ENCODE data around the gene SULT1A2. TPM values are rescaled to one million over a fixed set of nuclear protein-coding genes. Genes with fewer than 3 reads are reported as not detected.

Gene SULT1A2
- polyA plus RNA-seq, 1 of the 3 experiments (the other 2 are of a cell fraction): 0.07 TPM

- ChIA-PET POLR2A (no interaction called here), CTCF (no interaction called here)
- peaks cover 0 to 6% of the 10 kb centered on the region in 2 experiments; a peak in 2 of 4 replicates for H3K4me1 ChIP-seq (ENCODE audit: control insufficient read depth in 1 of 2, insufficient read depth in 2 of 2, low read depth in 1 of 2, low read length in 1 of 2)
- no peak overlapping the region for H3K4me3 ChIP-seq (ENCODE audit: low read depth in 2 of 2, low read length in 1 of 2)
- H3F3A ChIP-seq (replicated peaks; ENCODE audit: insufficient read depth): no peaks in the 10 kb centered on the region
- no peaks in the 10 kb centered on the region for H3K27me3 ChIP-seq (ENCODE audit: insufficient read depth)
- H3K9me2 ChIP-seq: no peaks in the 10 kb centered on the region
- H3K9me3 ChIP-seq: no peaks in the 10 kb centered on the region
- H3K9ac ChIP-seq: no peak overlapping the region
- DNase-seq: no peak
- no peak overlapping the region for H3K27ac ChIP-seq (ENCODE audit: low read depth in 2 of 2, low read length in 1 of 2)
- peaks cover 0 to 6% of the 10 kb centered on the region in 2 experiments for H3K36me3 ChIP-seq (replicated peaks in 1 of 2; ENCODE audit: control insufficient read depth in 1 of 2, insufficient read depth in 2 of 2, low read length in 1 of 2)
- H3K79me2 ChIP-seq (ENCODE audit: insufficient read depth): peaks cover 13% of the 10 kb centered on the region
- TF ChIP-seq CHD2 (IDR thresholded peaks at IDR 0.05; ENCODE audit: low read length, partially characterized antibody) (no peak), FOXJ3 (CRISPR knock-in tag; IDR thresholded peaks at IDR 0.05) (no peak), SMC3 (IDR thresholded peaks at IDR 0.05; ENCODE audit: low read depth, low read length) (no peak), NRF1 (IDR thresholded peaks at IDR 0.05; ENCODE audit: low read depth, low read length) (no peak), RCOR1 (IDR thresholded peaks at IDR 0.05; ENCODE audit: low read length) (no peak), TEAD4 (IDR thresholded peaks at IDR 0.05; ENCODE audit: borderline replicate concordance, insufficient read depth) (no peak)
- TF ChIP-seq, protein P1, sequence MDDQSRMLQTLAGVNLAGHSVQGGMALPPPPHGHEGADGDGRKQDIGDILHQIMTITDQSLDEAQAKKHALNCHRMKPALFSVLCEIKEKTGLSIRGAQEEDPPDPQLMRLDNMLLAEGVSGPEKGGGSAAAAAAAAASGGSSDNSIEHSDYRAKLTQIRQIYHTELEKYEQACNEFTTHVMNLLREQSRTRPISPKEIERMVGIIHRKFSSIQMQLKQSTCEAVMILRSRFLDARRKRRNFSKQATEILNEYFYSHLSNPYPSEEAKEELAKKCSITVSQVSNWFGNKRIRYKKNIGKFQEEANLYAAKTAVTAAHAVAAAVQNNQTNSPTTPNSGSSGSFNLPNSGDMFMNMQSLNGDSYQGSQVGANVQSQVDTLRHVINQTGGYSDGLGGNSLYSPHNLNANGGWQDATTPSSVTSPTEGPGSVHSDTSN (IDR thresholded peaks at IDR 0.05): no peak
- TF ChIP-seq, protein P2, sequence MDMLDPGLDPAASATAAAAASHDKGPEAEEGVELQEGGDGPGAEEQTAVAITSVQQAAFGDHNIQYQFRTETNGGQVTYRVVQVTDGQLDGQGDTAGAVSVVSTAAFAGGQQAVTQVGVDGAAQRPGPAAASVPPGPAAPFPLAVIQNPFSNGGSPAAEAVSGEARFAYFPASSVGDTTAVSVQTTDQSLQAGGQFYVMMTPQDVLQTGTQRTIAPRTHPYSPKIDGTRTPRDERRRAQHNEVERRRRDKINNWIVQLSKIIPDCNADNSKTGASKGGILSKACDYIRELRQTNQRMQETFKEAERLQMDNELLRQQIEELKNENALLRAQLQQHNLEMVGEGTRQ (IDR thresholded peaks at IDR 0.05; ENCODE audit: borderline replicate concordance, low read depth, low read length): no peak
- H4K20me1 ChIP-seq (ENCODE audit: insufficient read depth): no peaks in the 10 kb centered on the region
- no peak overlapping the region for H3K4me2 ChIP-seq
- WGBS (ENCODE audit: low lambda C conversion rate): 66% methylated on average over 3 of the region's 3 CpGs
- H2AFZ ChIP-seq (ENCODE audit: low read depth): no peak overlapping the region
These were observed 38.4 kb downstream of the SULT1A2 start for GRCh38 chr16:28558456-28558855.

DNA sequence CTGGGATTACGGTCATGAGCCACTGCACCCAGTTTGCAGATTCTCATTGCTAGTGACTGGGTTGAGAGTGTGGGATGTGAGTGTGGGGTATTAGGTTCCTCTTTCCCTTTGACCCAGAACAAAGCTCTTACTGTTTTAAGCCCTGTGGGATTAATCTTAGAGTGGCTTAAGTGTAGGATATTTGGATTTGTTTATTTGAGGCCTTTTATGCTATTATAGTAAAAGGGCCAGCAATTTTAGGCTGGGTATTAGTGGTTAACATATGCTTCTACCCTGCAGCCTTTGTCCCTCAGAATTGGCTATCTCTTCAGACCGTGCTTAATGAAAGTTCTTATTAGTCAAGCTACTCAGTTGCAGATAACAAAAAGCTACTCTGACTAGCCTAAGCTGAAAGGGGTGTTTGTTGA is 39.9 kb downstream of the SULT1A2 start:
- Histone ChIP-seq H3K9me3 (no peaks in the 10 kb centered on the region), H3K4me1 (ENCODE audit: control insufficient read depth in 1 of 2, insufficient read depth in 2 of 2, low read depth in 1 of 2, low read length in 1 of 2) (peaks cover 0 to 3% of the 10 kb centered on the region in 2 experiments; a peak in 2 of 4 replicates), H3K27me3 (ENCODE audit: insufficient read depth) (no peaks in the 10 kb centered on the region), H3F3A (replicated peaks; ENCODE audit: insufficient read depth) (no peaks in the 10 kb centered on the region), H3K9ac (no peak overlapping the region), H3K4me2 (no peak overlapping the region), H3K9me2 (no peaks in the 10 kb centered on the region), H3K4me3 (ENCODE audit: low read depth in 2 of 2, low read length in 1 of 2) (no peak overlapping the region), H3K27ac (ENCODE audit: low read depth in 2 of 2, low read length in 1 of 2) (no peak overlapping the region), H3K79me2 (ENCODE audit: insufficient read depth) (peaks cover 13% of the 10 kb centered on the region), H2AFZ (ENCODE audit: low read depth) (no peak overlapping the region), H3K36me3 (replicated peaks in 1 of 2; ENCODE audit: control insufficient read depth in 1 of 2, insufficient read depth in 2 of 2, low read length in 1 of 2) (peaks cover 0 to 6% of the 10 kb centered on the region in 2 experiments), H4K20me1 (ENCODE audit: insufficient read depth) (no peaks in the 10 kb centered on the region)
- 93% methylated on average over 2 of the region's 2 CpGs for WGBS (ENCODE audit: low lambda C conversion rate)
- ChIA-PET CTCF (interaction anchor here (0.6 to 0.7 kb wide), 2 partner anchors 79 to 259 kb away, joined by 3 read pairs; no protein-coding TSS in a partner anchor), POLR2A (no interaction called here)
- no peak for DNase-seq
- no peak for TF ChIP-seq FOXJ3 (CRISPR knock-in tag; IDR thresholded peaks at IDR 0.05)
- TF ChIP-seq FOSL2 (IDR thresholded peaks at IDR 0.05; ENCODE audit: borderline replicate concordance, low read depth): no peak

- Histone ChIP-seq H3K9me2 (no peaks in the 10 kb centered on the region), H2AFZ (ENCODE audit: low read depth) (no peak overlapping the region), H3K27me3 (ENCODE audit: insufficient read depth) (no peaks in the 10 kb centered on the region), H3K27ac (ENCODE audit: low read depth in 2 of 2, low read length in 1 of 2) (no peak overlapping the region), H4K20me1 (ENCODE audit: insufficient read depth) (no peaks in the 10 kb centered on the region), H3K9me3 (no peaks in the 10 kb centered on the region), H3F3A (replicated peaks; ENCODE audit: insufficient read depth) (no peaks in the 10 kb centered on the region), H3K9ac (no peak overlapping the region), H3K79me2 (ENCODE audit: insufficient read depth) (peaks cover 13% of the 10 kb centered on the region), H3K4me3 (ENCODE audit: low read depth in 2 of 2, low read length in 1 of 2) (no peak overlapping the region), H3K4me2 (no peak overlapping the region), H3K36me3 (replicated peaks in 1 of 2; ENCODE audit: control insufficient read depth in 1 of 2, insufficient read depth in 2 of 2, low read length in 1 of 2) (peaks cover 0 to 6% of the 10 kb centered on the region in 2 experiments), H3K4me1 (ENCODE audit: control insufficient read depth in 1 of 2, insufficient read depth in 2 of 2, low read depth in 1 of 2, low read length in 1 of 2) (peaks cover 0 to 3% of the 10 kb centered on the region in 2 experiments; a peak in 2 of 4 replicates)
- TF ChIP-seq RFX5 (IDR thresholded peaks at IDR 0.05; ENCODE audit: low read length): no peak
- WGBS (ENCODE audit: low lambda C conversion rate): 83% methylated on average over 2 of the region's 2 CpGs
- DNase-seq: no peak
- ChIA-PET CTCF (interaction anchor here (0.9 kb wide), 1 partner anchor 14 kb away, joined by 3 read pairs; no protein-coding TSS in a partner anchor), POLR2A (no interaction called here)
These were observed 41.3 kb downstream of the SULT1A2 start for GRCh38 chr16:28555561-28555960.

Data from SK-N-SH (cell line).